Spleen (tissue), 11 donors: Measurements from ENCODE around the gene NXPH3. TPM values are rescaled to one million over a fixed set of nuclear protein-coding genes. Genes with fewer than 3 reads are reported as not detected.

Source experiments
- DNase-seq: peaks from one replicate; pipeline ENCODE4 v3.0.0-alpha.2; 2020
- H3K27ac ChIP-seq, 8 donors: fragments of 200-600 bp; sonication (generic) in 7 of 8; 1 replicate in 4 of 8; 2 replicates in 4 of 8; pipeline versions ENCODE4 v1.5.0 to v1.8.0; 2016 to 2021; ENCODE audit warnings: inconsistent platforms in 4 of 8, mild to moderate bottlenecking in 4 of 8, moderate library complexity in 1 of 8
- H3K27me3 ChIP-seq, 7 donors: fragments of 200-600 bp; sonication (generic) in 6 of 7; replicated peaks in 1 of 7; 1 replicate in 4 of 7; 2 replicates in 3 of 7; pipeline versions ENCODE4 v1.5.0 to v1.8.0; 2016 to 2021; ENCODE audit warnings: inconsistent platforms in 3 of 7, mild to moderate bottlenecking in 1 of 7
- H3K36me3 ChIP-seq, 6 donors: fragments of 200-600 bp; sonication (generic) in 5 of 6; 1 replicate in 4 of 6; 2 replicates in 2 of 6; pipeline versions ENCODE4 v1.5.0 to v1.8.0; 2016 to 2021; ENCODE audit warnings: inconsistent platforms in 2 of 6
- H3K4me1 ChIP-seq, 6 donors: fragments of 200-600 bp; sonication (generic) in 5 of 6; 1 replicate in 3 of 6; 2 replicates in 3 of 6; pipeline versions ENCODE4 v1.5.0 to v1.8.0; 2016 to 2021; ENCODE audit warnings: inconsistent platforms in 3 of 6
- H3K4me3 ChIP-seq, 8 donors: fragments of 200-600 bp; sonication (generic) in 7 of 8; 1 replicate in 4 of 8; 2 replicates in 4 of 8; pipeline versions ENCODE4 v1.5.0 to v1.8.0; 2016 to 2021; ENCODE audit warnings: inconsistent platforms in 4 of 8, mild to moderate bottlenecking in 4 of 8, moderate library complexity in 2 of 8
- H3K9me3 ChIP-seq, 8 donors: fragments of 200-600 bp; sonication (generic) in 7 of 8; 1 replicate in 4 of 8; 2 replicates in 4 of 8; pipeline versions ENCODE4 v1.5.0 to v1.8.0; 2016 to 2021; ENCODE audit warnings: inconsistent platforms in 4 of 8
- POLR2A ChIP-seq, 3 donors: fragments of 450-650 bp; IDR thresholded peaks; one replicate each; pipeline ENCODE4 v1.5.1; 2017; ENCODE audit warnings: antibody characterized with exemption in 3 of 3, mild to moderate bottlenecking in 1 of 3
- POLR2AphosphoS5 ChIP-seq, 3 donors: sonication (generic); formaldehyde crosslinking; IDR thresholded peaks; one replicate each; pipeline ENCODE4 v1.5.1; 2017; ENCODE audit warnings: antibody characterized with exemption in 3 of 3
- WGBS, 5 donors: extraction: QIAGEN DNeasy Blood & Tissue Kit in 3 of 5; methylation state at CpG; one replicate each; pipeline versions ENCODE4 v1.1.5 to v1.1.7; 2013 to 2018; 5-methylcytosine and 5-hydroxymethylcytosine counted together
- intact Hi-C: fragments of 100-400 bp; cut with DNase I; formaldehyde crosslinking; loops from one replicate; pipeline ENCODE4 v1.15.0; 2023; ENCODE audit warnings: low total_unique reads
- polyA plus RNA-seq, 3 donors: library from polyadenylated mRNA; stranded (reverse); fragments of 200-250 nt; gene quantifications; one replicate each; pipeline ENCODE4 v1.2.1, GENCODE V29; 2013
- total RNA-seq, 7 donors: library from RNA; depleted of rRNA in 3 of 7; stranded (reverse); fragments of >200 nt in 3 of 7; fragmentation: NEBNext Ultra II Directional in 4 of 7; extraction: Animal tissue kit (Norgen Biotek cat#: 25700) in 4 of 7; gene quantifications; one replicate each; pipeline versions ENCODE4 v1.1.0 to v1.2.1, GENCODE V29; 2016 to 2021
- TF ChIP-seq, protein P1 (sequence below), 11 experiments: fragments of 200-600 bp in 7 of 11; fragments of 450-650 bp in 4 of 11; sonication (generic) in 4 of 11; IDR thresholded peaks in 8 of 11; conservative IDR thresholded peaks in 3 of 11; 1 replicate in 7 of 11; 2 replicates in 4 of 11; pipeline versions ENCODE4 v1.4.0 to v1.8.0; 2016 to 2021; ENCODE audit warnings: antibody characterized with exemption in 11 of 11, inconsistent platforms in 4 of 11, mild to moderate bottlenecking in 1 of 11
- donor health status: healthy with polysubstance abuse.
- donor health status: DM: no; HTN: no; CAD: no; lungs with moderate emphysema.
- donor health status: DM: no; HTN: no; CAD: no.
- donor health status: Bipolar disorder and iron deficiency.
- donor health status: healthy.
- donor health status: DM: no; HTN: no; CAD: no.
- donor health status: DM: yes; HTN: yes; CAD: no.

NXPH3 gene
- total and polyA plus RNA-seq, 10 donors = 0.37 to 3.3 (median 1.4) TPM

DNA sequence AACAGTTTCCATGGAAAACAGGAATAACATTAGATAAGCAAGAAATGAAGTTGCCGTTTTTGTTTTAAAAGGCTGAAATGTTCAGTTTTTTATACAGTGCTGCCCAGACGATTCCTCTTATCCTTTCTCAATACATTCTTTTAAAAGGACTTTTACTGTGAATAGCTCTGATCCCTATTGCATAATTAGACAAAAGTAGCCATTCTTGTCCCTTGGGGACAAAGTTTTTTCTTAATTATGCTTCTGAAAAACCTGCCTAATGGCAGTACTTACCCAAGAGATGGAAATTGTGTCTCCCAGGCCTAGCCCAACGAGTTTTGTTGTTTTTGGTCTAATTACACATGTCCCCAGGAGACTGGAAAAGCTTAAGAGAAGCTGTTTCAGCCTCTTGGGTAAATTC, 27.6 kb downstream of the NXPH3 start:
- no peak for DNase-seq
- Histone ChIP-seq H3K9me3 (no peaks in the 10 kb centered on the region), H3K4me1 (peaks cover 0 to 8% (median under 1%) of the 10 kb centered on the region in 6 donors), H3K27ac (no peak overlapping the region), H3K27me3 (no peaks in the 10 kb centered on the region), H3K36me3 (peaks cover 0 to 100% (median 83%) of the 10 kb centered on the region in 6 donors), H3K4me3 (no peak overlapping the region)
- TF ChIP-seq POLR2AphosphoS5 (IDR thresholded peaks at IDR 0.05) (no peak), POLR2A (IDR thresholded peaks at IDR 0.05) (no peak)
- TF ChIP-seq, protein P1, sequence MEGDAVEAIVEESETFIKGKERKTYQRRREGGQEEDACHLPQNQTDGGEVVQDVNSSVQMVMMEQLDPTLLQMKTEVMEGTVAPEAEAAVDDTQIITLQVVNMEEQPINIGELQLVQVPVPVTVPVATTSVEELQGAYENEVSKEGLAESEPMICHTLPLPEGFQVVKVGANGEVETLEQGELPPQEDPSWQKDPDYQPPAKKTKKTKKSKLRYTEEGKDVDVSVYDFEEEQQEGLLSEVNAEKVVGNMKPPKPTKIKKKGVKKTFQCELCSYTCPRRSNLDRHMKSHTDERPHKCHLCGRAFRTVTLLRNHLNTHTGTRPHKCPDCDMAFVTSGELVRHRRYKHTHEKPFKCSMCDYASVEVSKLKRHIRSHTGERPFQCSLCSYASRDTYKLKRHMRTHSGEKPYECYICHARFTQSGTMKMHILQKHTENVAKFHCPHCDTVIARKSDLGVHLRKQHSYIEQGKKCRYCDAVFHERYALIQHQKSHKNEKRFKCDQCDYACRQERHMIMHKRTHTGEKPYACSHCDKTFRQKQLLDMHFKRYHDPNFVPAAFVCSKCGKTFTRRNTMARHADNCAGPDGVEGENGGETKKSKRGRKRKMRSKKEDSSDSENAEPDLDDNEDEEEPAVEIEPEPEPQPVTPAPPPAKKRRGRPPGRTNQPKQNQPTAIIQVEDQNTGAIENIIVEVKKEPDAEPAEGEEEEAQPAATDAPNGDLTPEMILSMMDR (IDR thresholded peaks at IDR 0.05 in 8 of 11, conservative IDR thresholded peaks at IDR 0.05 in 3 of 11) = no peak
- intact Hi-C loops = no loop called here
- WGBS, 5 donors = 70 to 88% (median 77%) methylated on average over 3 of the region's 3 CpGs

GRCh38 chr17:49603720-49604119, 28.0 kb downstream of the NXPH3 start:
- Histone ChIP-seq H3K27me3 (no peaks in the 10 kb centered on the region), H3K4me3 (no peak overlapping the region), H3K36me3 (peaks cover 0 to 100% (median 82%) of the 10 kb centered on the region in 6 donors), H3K27ac (no peak overlapping the region), H3K9me3 (no peaks in the 10 kb centered on the region), H3K4me1 (peaks cover 0 to 8% (median 0%) of the 10 kb centered on the region in 6 donors)
- no peak for DNase-seq
- WGBS, 5 donors = 84 to 90% (median 84%) methylated on average over 2 of the region's 2 CpGs
- TF ChIP-seq, protein P1 (IDR thresholded peaks at IDR 0.05 in 8 of 11, conservative IDR thresholded peaks at IDR 0.05 in 3 of 11) = no peak
- TF ChIP-seq POLR2AphosphoS5 (IDR thresholded peaks at IDR 0.05) (no peak), POLR2A (IDR thresholded peaks at IDR 0.05) (no peak)
- intact Hi-C loops = no loop called here

- TF ChIP-seq POLR2AphosphoS5 (IDR thresholded peaks at IDR 0.05) = no peak
- TF ChIP-seq POLR2A (IDR thresholded peaks at IDR 0.05) = no peak
- TF ChIP-seq, protein P1 (IDR thresholded peaks at IDR 0.05 in 8 of 11, conservative IDR thresholded peaks at IDR 0.05 in 3 of 11) = no peak
- intact Hi-C loops = no loop called here
- Histone ChIP-seq H3K9me3 (no peaks in the 10 kb centered on the region), H3K27me3 (no peaks in the 10 kb centered on the region), H3K4me1 (peaks cover 0 to 8% (median 0%) of the 10 kb centered on the region in 6 donors), H3K36me3 (peaks cover 0 to 100% (median 83%) of the 10 kb centered on the region in 6 donors), H3K4me3 (no peak overlapping the region), H3K27ac (no peak overlapping the region)
- no peak for DNase-seq
- WGBS, 5 donors = 89 to 91% (median 90%) methylated on average over 7 of the region's 7 CpGs
Measured at GRCh38 chr17:49604314-49604869, 28.7 kb downstream of the NXPH3 start.

DNA sequence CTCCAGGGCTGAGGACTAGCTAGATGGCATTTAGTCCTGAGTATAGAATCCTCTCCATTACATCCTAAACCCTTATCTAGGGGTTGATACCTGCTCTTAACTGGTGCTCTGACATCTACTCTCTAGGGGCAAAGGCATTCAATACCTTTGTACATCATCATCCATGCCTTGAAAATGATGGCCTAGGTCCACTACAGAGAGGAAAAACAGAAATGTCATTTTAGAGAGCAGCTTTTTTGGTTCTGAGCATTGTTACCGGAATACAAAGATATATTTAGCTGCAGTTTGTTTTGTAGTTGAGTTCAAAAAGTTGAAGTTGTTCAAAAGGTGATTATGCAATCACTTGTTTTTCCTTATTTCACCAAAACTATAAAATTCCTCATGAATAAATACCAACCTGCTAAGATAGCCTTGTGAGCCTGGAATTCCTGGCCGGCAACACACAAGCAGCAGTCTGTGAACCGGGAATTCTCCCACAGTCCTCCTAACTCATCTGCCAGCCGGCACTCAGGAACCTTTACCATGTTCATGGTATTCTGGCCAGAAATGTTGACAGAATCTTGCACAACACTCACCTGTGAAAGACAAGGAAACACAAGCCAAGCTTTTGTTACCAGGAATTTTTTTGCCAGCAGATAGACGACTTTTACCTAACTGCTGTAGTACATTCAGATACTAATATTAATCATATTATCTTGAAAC, 35.4 kb downstream of the NXPH3 start:
- H3K27me3 ChIP-seq = no peaks in the 10 kb centered on the region
- no peaks in the 10 kb centered on the region for H3K9me3 ChIP-seq
- WGBS, 5 donors = 83 to 94% (median 89%) methylated on average over 5 of the region's 5 CpGs
- intact Hi-C loops = no loop called here
- H3K4me3 ChIP-seq = no peak overlapping the region
- TF ChIP-seq POLR2A (IDR thresholded peaks at IDR 0.05) (no peak), POLR2AphosphoS5 (IDR thresholded peaks at IDR 0.05) (no peak)
- TF ChIP-seq, protein P1 (IDR thresholded peaks at IDR 0.05 in 8 of 11, conservative IDR thresholded peaks at IDR 0.05 in 3 of 11) = no peak
- DNase-seq = no peak
- H3K27ac ChIP-seq = no peak overlapping the region
- peaks cover 0 to 100% (median 64%) of the 10 kb centered on the region in 6 donors for H3K36me3 ChIP-seq
- H3K4me1 ChIP-seq = peaks cover 0 to 5% (median 2%) of the 10 kb centered on the region in 6 donors
